WI38 (cell line): ENCODE results near the gene ICAM5.

Experiments used
- H3K4me3 ChIP-seq: 2 replicates; pipeline ENCODE4 v1.5.1; 2011; ENCODE audit warnings: low read depth, mild to moderate bottlenecking, control low read depth, low read length
- CTCF ChIP-seq: IDR thresholded peaks from 2 replicates; pipeline ENCODE4 v1.5.1; 2012; ENCODE audit warnings: low read depth, mild to moderate bottlenecking, control low read depth, low read length

Gene ICAM5

GRCh38 chr19:10320602-10321416 lies 31.1 kb downstream of the ICAM5 start:
- no peak overlapping the region for H3K4me3 ChIP-seq
- no peak for TF ChIP-seq CTCF

GRCh38 chr19:10321417-10321797 lies 31.7 kb downstream of the ICAM5 start:
- no peak overlapping the region for H3K4me3 ChIP-seq
- TF ChIP-seq CTCF = no peak

GRCh38 chr19:10321874-10322835 lies 32.4 kb downstream of the ICAM5 start:
- no peak for TF ChIP-seq CTCF
- H3K4me3 ChIP-seq = no peak overlapping the region

GRCh38 chr19:10325732-10326131 lies 36.0 kb downstream of the ICAM5 start:
- TF ChIP-seq CTCF = no peak
- no peak overlapping the region for H3K4me3 ChIP-seq

- no peak for TF ChIP-seq CTCF
- H3K4me3 ChIP-seq = no peak overlapping the region
These were observed 38.0 kb downstream of the ICAM5 start for GRCh38 chr19:10327793-10328192.

- TF ChIP-seq CTCF = no peak
- no peak overlapping the region for H3K4me3 ChIP-seq
These were observed 39.0 kb downstream of the ICAM5 start for GRCh38 chr19:10328558-10329429.
